Astrocyte (in vitro differentiated cells and primary cell): ENCODE measurements around the gene ZNF622. TPM values are rescaled to one million over a fixed set of nuclear protein-coding genes. Genes with fewer than 3 reads are reported as not detected.

Experiments
- DNase-seq: peaks from one replicate; pipeline ENCODE4 v3.0.0-alpha.2; 2010; ENCODE audit warnings: low read depth
- FAIRE-seq: peaks from 2 replicates; lab custom pipeline; 2011; peaks lifted over from hg19 to GRCh38; lab: Jason Lieb, UNC
- H2AFZ ChIP-seq: 2 replicates; pipeline ENCODE4 v1.6.0; 2012; ENCODE audit warnings: low read depth, low read length, inconsistent platforms
- H3K27ac ChIP-seq: 2 replicates; pipeline ENCODE4 v1.5.1; 2011; ENCODE audit warnings: low read depth, low read length, inconsistent platforms
- H3K27me3 ChIP-seq: 2 replicates; pipeline ENCODE4 v1.6.0; 2011; ENCODE audit warnings: low read length, inconsistent platforms; ENCODE audit not compliant: insufficient read depth
- H3K36me3 ChIP-seq: 2 replicates; pipeline ENCODE4 v1.5.1; 2011; ENCODE audit warnings: low read length, inconsistent platforms; ENCODE audit not compliant: insufficient read depth
- H3K4me1 ChIP-seq: 2 replicates; pipeline ENCODE4 v1.5.1; 2011; ENCODE audit warnings: low read length, inconsistent platforms; ENCODE audit not compliant: insufficient read depth
- H3K4me2 ChIP-seq: 2 replicates; pipeline ENCODE4 v1.6.0; 2012; ENCODE audit warnings: low read length, inconsistent platforms
- H3K4me3 ChIP-seq: 2 replicates; pipeline ENCODE4 v1.5.1; 2011; ENCODE audit warnings: low read depth, mild to moderate bottlenecking, low read length, inconsistent platforms; ENCODE audit not compliant: insufficient read depth
- H3K79me2 ChIP-seq: 2 replicates; pipeline ENCODE4 v1.6.0; 2012; ENCODE audit warnings: mild to moderate bottlenecking, low read length, inconsistent platforms; ENCODE audit not compliant: insufficient read depth
- H3K9ac ChIP-seq: 2 replicates; pipeline ENCODE4 v1.6.0; 2012; ENCODE audit warnings: mild to moderate bottlenecking, low read length, inconsistent platforms
- H3K9me3 ChIP-seq: 2 replicates; pipeline ENCODE4 v1.5.1; 2012; ENCODE audit warnings: low read depth, mild to moderate bottlenecking, low read length, inconsistent platforms; ENCODE audit not compliant: insufficient read depth
- H4K20me1 ChIP-seq: 2 replicates; pipeline ENCODE4 v1.6.0; 2012; ENCODE audit warnings: low read length, inconsistent platforms; ENCODE audit not compliant: insufficient read depth
- H3K27ac Mint-ChIP-seq: one replicate; pipeline ENCODE4 v1.8.0; 2021; ENCODE audit warnings: mild to moderate bottlenecking, mixed read lengths; ENCODE audit not compliant: unreplicated experiment
- H3K27me3 Mint-ChIP-seq: one replicate; pipeline ENCODE4 v1.8.0; 2021; ENCODE audit warnings: low read depth, mixed read lengths; ENCODE audit not compliant: unreplicated experiment
- H3K36me3 Mint-ChIP-seq: one replicate; pipeline ENCODE4 v1.8.0; 2021; ENCODE audit warnings: low read depth, mixed read lengths; ENCODE audit not compliant: unreplicated experiment
- H3K4me1 Mint-ChIP-seq: one replicate; pipeline ENCODE4 v1.8.0; 2021; ENCODE audit warnings: low read depth, mixed read lengths; ENCODE audit not compliant: unreplicated experiment
- H3K4me3 Mint-ChIP-seq: one replicate; pipeline ENCODE4 v1.8.0; 2021; ENCODE audit warnings: mild to moderate bottlenecking, moderate library complexity, mixed read lengths; ENCODE audit not compliant: unreplicated experiment
- H3K9me3 Mint-ChIP-seq: one replicate; pipeline ENCODE4 v1.8.0; 2021; ENCODE audit warnings: mild to moderate bottlenecking, mixed read lengths; ENCODE audit not compliant: unreplicated experiment
- EZH2 ChIP-seq: IDR thresholded peaks from 2 replicates; pipeline ENCODE4 v1.6.1; 2012; ENCODE audit warnings: mild to moderate bottlenecking, low read length, inconsistent platforms; ENCODE audit not compliant: insufficient read depth
- total RNA-seq: library from RNA; stranded (reverse); gene quantifications from 2 replicates; pipeline ENCODE4 v1.2.1, GENCODE V29; 2021
- TF ChIP-seq, protein P1 (sequence below): IDR thresholded peaks from 2 replicates; pipeline ENCODE4 v1.5.1; 2011; ENCODE audit warnings: low read depth, mild to moderate bottlenecking, inconsistent platforms, low read length, moderate library complexity; ENCODE audit not compliant: insufficient read depth

The ZNF622 gene
- total RNA-seq, 1 donor from 2014 or later: 56.4 TPM

DNA sequence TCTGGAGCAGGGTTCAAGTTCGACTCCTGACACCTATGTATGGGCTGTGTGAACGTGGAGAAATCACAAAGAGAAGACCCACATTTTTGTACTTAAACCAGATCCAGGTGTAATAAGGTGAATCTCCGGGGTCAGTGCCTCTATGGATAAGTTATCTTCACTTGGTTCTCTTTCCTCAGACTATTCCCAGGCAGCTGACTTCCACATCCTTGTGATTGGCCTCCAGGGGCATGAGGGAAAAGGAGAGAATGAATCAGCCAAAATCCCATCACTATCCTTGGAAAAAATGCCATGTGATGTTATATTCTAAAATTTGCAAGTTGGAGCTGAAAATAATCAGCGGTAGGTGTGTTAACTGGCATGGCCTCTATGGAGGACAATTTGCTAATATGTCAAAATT is 37.2 kb downstream of the ZNF622 start:
- H3K9me3 Mint-ChIP-seq: no peaks in the 10 kb centered on the region
- H3K4me3 Mint-ChIP-seq: no peak overlapping the region
- Histone ChIP-seq H3K9me3 (no peaks in the 10 kb centered on the region), H2AFZ (no peak overlapping the region), H3K4me1 (no peaks in the 10 kb centered on the region), H3K9ac (no peak overlapping the region), H3K27ac (no peak overlapping the region), H3K36me3 (no peaks in the 10 kb centered on the region), H3K4me2 (no peak overlapping the region), H3K27me3 (peaks cover 9% of the 10 kb centered on the region), H3K79me2 (no peaks in the 10 kb centered on the region), H3K4me3 (no peak overlapping the region), H4K20me1 (no peaks in the 10 kb centered on the region)
- DNase-seq (no peak), FAIRE-seq (no peak)
- no peaks in the 10 kb centered on the region for H3K4me1 Mint-ChIP-seq
- TF ChIP-seq, protein P1, sequence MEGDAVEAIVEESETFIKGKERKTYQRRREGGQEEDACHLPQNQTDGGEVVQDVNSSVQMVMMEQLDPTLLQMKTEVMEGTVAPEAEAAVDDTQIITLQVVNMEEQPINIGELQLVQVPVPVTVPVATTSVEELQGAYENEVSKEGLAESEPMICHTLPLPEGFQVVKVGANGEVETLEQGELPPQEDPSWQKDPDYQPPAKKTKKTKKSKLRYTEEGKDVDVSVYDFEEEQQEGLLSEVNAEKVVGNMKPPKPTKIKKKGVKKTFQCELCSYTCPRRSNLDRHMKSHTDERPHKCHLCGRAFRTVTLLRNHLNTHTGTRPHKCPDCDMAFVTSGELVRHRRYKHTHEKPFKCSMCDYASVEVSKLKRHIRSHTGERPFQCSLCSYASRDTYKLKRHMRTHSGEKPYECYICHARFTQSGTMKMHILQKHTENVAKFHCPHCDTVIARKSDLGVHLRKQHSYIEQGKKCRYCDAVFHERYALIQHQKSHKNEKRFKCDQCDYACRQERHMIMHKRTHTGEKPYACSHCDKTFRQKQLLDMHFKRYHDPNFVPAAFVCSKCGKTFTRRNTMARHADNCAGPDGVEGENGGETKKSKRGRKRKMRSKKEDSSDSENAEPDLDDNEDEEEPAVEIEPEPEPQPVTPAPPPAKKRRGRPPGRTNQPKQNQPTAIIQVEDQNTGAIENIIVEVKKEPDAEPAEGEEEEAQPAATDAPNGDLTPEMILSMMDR: no peak
- TF ChIP-seq EZH2: no peak
- H3K27me3 Mint-ChIP-seq: peaks cover 10% of the 10 kb centered on the region
- H3K27ac Mint-ChIP-seq: no peak overlapping the region
- H3K36me3 Mint-ChIP-seq: no peaks in the 10 kb centered on the region

DNA sequence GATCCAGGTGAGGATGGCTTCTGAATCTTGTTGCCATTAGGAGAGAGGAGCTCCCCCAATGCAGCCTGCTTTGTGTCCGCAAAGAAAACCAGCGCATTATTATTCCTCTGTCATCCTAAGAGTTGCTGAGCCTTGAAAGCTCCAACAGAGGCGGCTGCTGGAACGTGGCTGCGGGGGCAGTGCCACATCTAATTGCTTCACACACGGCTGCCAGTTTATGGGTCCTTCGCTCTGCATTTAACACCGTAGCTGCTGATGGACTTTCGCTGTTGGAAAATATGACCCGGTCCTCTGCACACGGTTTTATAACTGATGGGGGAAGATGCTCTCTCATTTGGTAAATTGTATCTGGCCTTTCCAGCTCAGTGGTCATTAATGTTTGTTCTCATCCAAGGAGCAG is 38.0 kb downstream of the ZNF622 start:
- Histone ChIP-seq H3K27me3 (peaks cover 9% of the 10 kb centered on the region), H3K79me2 (no peaks in the 10 kb centered on the region), H3K9me3 (no peaks in the 10 kb centered on the region), H3K27ac (no peak overlapping the region), H3K9ac (no peak overlapping the region), H2AFZ (no peak overlapping the region), H3K4me3 (no peak overlapping the region), H3K4me2 (no peak overlapping the region), H4K20me1 (no peaks in the 10 kb centered on the region), H3K36me3 (no peaks in the 10 kb centered on the region), H3K4me1 (no peaks in the 10 kb centered on the region)
- TF ChIP-seq, protein P1: no peak
- TF ChIP-seq EZH2: no peak
- FAIRE-seq (no peak), DNase-seq (no peak)
- Mint-ChIP-seq H3K27me3 (peaks cover 13% of the 10 kb centered on the region), H3K4me1 (no peaks in the 10 kb centered on the region), H3K36me3 (no peaks in the 10 kb centered on the region), H3K27ac (no peak overlapping the region), H3K4me3 (no peak overlapping the region), H3K9me3 (peaks cover 3% of the 10 kb centered on the region)

DNA sequence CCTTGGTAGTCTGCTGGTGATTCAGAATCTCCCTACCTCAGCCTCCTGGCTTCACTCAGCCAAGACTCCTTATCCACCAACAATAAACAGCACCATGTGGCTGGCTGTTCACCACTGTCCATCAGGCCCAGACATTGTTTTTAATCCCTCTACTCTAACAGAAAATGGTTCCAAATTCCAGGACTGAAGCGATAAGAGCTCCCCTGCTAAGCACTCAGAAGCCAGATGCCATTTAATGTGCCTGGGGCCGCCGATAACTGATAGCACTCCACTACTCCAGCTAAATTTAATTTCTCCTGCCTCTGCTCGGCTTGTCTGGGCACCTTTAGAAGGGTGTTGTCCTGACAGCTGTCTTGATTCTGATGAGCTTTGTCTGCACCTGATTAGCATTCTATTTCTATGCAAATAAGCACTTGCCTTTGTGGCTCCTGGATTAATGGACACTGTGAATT is 47.1 kb downstream of the ZNF622 start:
- no peak overlapping the region for H3K4me3 Mint-ChIP-seq
- Histone ChIP-seq H3K27ac (no peak overlapping the region), H3K9me3 (no peaks in the 10 kb centered on the region), H3K4me3 (no peak overlapping the region), H3K9ac (no peak overlapping the region), H3K4me2 (no peak overlapping the region), H3K27me3 (no peaks in the 10 kb centered on the region), H2AFZ (no peak overlapping the region), H3K36me3 (no peaks in the 10 kb centered on the region), H4K20me1 (no peaks in the 10 kb centered on the region), H3K4me1 (no peaks in the 10 kb centered on the region), H3K79me2 (no peaks in the 10 kb centered on the region)
- no peak for FAIRE-seq
- peaks cover 7% of the 10 kb centered on the region for H3K27me3 Mint-ChIP-seq
- peaks cover 7% of the 10 kb centered on the region for H3K9me3 Mint-ChIP-seq
- TF ChIP-seq, protein P1: no peak
- no peak for TF ChIP-seq EZH2
- no peak for DNase-seq
- H3K27ac Mint-ChIP-seq: no peak overlapping the region
- no peaks in the 10 kb centered on the region for H3K36me3 Mint-ChIP-seq
- H3K4me1 Mint-ChIP-seq: peaks cover 4% of the 10 kb centered on the region
